GM19324 (cell line): Measurements from ENCODE around the gene ABLIM1.

ENCODE experiments used
- ATAC-seq: cut with Tn5 transposase; IDR thresholded peaks from one replicate; pipeline ENCODE4 v1.9.1; 2021; ENCODE audit warnings: mild to moderate bottlenecking, moderate library complexity; ENCODE audit not compliant: unreplicated experiment, low FRiP score

ABLIM1 gene

DNA sequence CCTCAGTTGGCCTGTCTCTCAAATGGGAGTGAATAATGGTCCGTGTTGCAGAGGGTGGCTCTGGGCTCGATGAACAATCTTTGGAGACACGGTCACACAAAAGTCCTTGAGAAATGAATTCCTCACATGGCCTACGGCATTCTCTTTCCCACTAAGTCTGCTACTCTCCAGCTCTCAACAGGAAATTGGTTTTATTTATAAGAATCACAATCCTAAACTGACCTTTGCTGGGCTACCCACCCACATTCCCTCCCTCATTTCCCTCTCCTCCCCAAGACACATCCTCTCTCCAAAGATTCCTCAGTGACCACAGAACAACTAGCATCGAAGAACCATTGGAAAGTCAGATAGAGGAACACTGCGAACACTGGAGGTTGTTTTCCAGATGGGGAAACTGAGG, 258.5 kb downstream of the ABLIM1 start:
- ATAC-seq, result no peak

DNA sequence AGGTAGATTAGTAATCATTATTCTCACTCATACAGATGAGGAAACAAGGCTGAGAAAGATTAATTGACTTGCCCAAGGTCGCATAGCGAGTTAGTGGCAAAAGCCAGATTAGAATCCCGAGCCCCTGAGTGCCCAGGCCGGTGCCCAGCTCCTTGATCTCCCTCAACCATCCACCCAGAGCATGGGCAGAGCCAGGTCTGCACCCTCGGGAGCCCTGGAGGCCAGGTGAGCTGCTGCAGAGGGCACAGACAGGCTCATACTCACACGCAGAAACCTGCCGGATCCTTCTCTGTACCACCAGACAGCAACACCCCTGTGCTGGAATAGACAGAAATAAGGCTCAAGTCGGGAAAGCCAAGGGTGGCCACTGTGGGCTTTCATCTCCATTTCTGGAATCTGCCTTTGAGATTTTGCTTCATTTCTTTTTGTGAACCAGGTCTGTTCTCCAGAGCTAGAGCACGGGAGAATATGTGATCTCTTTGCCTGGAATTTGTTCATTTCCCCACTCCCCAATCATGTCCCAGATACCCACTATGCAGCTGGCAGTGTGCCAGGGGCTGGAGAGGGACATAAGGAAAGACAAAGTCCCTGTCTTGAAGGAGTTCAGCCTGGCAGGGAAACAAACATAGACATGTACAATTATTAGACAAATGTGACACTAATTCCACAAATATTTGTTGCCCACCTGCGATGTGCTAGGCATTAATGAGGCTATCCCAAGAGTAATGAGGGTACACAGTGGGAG, 259.3 kb downstream of the ABLIM1 start:
- ATAC-seq, result no peak

DNA sequence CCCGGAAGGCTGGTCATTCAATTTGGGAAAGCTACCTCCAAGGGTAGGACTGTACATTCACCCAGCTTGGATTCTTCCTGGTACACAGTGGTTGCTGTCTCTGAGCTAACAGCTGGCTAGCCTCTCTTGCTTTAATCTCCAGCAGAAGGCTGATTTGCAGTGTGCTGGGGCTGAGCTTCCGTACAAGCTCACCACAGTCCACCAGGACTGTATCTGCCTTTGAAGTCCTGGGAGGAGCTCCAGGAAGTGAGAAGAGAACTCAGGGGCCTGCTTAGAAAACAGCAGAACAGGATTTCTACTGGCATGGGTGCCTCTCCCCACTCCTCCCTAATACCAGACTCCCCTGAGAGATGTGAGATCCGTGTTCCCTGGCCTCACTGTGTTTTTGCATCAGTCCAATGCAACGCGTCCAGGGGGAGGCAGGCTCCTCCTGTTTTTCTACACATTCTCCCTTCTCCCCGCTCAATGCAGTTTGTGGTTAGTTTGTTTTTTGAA, 260.4 kb downstream of the ABLIM1 start:
- ATAC-seq, result no peak

DNA sequence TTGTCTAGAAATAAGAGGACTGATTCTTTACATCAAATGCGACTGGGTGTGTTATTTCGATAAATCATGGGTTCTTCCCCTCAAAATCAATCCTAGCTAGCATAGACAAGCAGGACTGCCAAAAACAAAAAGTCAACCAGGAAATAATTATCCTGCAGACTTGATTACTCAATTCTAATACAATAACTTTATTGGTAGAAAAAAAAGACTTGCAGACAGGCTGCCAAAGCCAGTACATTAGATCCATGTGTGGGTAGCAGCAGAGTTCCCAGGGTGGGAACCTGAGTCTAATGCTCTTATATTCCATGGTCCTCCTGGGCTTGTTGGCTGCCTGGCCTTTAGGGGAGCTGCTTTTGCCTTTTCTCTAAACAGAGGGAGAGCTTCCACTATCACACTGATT, 261.6 kb downstream of the ABLIM1 start:
- ATAC-seq, result no peak

DNA sequence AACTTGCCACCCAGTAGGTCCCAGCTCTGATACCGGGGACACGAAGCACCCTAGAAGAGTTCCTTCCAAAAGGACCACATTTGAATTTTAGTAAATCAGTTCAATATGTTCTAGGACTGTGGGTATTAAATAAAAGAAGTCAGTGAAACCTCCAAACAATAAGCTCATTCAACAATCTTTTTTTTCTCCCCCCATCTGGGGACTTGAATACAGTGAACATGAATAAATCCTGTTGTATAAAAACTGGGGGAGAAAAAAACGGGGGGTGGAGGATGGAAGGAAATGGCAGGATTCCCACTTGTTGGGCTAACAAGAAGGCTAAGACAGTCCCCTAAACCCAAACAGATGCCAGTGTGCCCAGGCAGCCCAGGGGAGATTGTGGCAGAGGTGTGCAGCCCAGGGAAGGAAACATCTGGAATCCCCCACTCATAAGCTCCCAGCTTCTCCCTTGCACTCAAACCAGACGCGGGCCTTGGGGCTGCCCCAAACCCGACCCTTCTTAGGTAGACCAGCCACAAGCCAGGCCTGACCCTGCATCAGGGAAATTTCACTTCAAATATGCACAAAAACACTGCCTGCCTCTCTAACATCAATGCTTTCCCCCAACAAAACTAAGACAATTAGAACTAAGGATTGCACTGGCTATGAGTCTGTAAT, 262.6 kb downstream of the ABLIM1 start:
- no peak for ATAC-seq

DNA sequence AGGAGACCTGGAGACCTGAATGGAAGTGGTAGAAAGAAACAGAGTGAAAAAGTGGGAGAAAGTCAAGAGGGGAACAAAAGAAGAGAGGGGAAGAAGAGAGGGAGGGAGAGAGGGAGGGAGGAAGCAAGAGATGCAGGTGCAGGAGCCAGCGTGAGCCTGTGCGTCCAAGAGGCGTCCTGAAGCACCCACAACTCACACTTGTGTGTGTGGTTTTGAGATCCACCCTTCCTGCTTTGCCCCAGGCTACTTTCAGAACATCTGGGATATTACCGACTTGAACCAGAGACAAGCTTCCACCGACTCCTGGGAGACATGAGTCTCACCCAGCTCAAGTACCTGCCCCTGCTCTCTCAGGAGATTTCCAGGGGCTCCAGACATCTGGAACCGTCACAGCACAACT, 263.5 kb downstream of the ABLIM1 start:
- ATAC-seq, result no peak

DNA sequence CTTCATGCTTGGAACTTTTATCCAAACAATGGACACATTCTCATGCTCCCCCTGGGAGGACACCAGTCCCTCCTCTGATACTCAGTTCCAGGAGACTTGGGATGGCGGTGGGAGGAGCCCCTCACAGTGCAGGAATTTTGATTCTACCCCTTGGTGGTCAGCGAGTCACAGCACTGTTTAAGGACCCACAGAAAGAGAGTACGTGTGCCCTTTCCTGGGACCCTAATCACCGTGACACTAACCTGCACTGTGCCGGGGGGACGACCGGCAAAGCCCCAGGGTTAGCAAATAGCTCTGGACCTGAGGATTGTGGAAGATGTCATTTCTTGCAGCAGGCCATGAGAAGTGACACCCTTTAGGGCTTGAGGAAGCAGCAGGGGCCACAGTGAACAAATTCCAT, 264.2 kb downstream of the ABLIM1 start:
- no peak for ATAC-seq

DNA sequence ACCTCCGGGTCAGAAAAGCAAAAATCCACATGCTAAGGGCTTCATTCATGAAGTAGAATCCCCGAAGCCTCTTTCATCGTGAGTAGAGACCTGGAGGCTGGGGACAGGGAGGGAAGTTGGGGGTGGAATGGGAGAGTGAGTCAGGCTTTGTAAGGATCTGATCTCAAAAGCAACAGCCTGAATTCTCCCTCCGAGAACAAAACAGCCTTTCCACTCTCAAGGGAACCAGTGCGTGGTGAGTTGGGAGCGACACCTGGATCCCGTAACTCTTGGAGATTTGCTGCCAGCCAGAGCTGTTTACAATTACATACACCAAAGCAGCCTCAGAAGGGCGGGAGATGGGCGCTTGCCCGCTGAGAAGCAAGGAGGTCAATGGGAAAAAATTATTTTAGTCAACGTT, 264.6 kb downstream of the ABLIM1 start:
- no peak for ATAC-seq

DNA sequence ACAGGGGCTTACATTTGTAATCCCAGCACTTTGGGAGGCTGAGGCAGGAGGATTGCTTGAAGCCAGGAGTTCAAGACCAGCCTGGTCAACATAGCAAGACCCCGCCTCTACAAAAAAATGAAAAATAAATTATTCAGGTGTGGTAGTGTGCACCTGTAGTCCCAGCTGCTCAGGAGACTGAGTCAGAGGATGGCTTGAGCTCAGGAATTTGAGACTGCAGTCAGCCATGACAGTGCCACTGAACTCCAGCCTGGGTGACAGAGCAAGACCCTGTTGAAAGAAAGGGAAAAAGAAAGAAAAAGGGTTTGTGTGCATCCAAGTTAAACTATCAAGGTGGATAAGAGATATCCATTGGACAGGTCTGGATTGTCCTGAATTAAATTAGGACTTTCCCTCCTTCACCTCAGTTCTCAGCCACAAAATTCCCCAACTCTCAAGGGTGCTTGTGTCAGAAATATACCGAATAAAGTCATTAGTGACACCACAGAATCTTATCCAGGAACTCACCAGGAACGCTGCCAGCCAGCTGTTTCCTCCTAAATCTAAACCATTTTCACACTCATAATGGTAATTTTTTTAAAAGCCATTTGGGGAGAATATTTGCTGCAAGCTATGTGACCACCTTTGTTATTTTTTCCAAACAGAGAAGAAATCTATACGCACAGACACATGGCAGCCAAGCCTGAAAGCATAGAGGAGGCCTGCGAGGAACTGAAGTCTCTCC, 265.8 kb downstream of the ABLIM1 start:
- no peak for ATAC-seq

DNA sequence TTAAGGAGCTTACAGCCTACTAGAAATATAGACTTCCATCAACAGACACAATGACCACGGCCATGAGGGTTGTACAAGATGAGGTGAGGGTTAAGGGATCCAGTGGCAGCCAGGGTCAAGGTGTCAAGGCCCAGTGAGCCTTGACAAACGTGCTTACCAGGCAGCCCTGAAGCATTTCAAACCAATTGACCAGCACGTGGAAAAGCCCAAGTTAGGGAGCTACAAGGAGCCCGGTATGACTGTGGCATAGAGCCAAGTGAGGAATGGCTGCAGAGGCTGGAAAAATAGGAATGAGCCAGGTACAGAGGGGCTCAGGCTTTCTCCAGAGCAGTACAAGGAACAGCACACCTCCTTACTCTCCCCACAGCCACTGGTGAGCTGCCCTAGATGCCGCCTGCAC, 266.5 kb downstream of the ABLIM1 start:
- ATAC-seq, result no peak

DNA sequence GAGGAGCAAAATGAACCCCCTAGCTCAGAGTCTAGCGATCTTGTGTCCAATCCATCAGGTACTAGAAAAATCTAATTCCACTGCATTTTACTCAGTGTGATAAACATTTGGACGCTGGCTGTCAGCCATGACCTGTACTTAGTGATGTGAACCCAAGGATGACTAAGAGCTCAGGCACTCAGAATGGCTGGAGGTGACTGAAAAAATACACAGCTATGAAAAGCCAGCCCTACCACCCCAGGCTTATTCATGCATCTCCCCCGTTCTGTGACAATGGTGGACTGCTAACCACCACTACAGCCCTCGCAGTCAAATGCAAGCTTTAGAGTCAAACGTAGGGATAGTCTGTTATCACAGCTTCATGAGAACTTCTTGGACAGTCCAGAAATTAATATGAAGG, 268.6 kb downstream of the ABLIM1 start:
- ATAC-seq, result no peak

DNA sequence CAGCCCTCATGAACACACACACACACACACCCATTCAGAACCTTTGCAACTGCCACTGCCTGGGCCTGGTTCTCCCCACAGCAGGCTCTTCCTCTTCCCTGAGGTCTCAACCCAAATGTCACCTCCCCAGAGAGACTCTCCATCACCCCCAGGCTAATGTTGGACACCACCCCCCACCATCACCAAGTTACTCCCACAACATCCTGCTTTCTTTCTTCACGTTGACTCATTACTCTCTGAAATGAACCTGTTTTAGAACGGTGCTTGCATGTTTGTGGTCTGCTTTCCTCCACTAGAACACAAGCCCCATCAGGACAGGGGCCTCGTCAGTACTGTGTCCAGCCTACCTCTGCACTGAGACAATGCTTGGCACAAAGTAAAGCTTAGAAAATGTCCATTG, 269.8 kb downstream of the ABLIM1 start:
- no peak for ATAC-seq

DNA sequence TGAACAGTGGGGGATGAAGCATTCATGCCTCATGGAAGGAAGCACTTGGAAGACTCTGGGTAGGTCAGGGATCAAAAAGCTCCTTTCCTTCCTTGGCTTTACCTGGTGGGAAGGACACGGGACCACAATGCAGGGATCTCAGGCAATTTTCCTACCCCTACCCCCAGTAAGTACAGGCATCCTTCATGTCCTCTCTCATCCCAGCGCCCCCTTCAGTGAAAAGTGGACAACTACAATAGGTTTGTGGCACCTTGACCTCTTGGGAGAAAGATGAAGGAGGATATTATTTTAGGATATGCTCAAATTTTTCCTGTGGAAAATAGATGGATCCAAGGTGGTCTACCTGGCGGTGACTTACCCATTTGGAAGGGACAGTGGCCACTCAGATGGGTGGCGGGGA, 270.3 kb downstream of the ABLIM1 start:
- ATAC-seq, result no peak

DNA sequence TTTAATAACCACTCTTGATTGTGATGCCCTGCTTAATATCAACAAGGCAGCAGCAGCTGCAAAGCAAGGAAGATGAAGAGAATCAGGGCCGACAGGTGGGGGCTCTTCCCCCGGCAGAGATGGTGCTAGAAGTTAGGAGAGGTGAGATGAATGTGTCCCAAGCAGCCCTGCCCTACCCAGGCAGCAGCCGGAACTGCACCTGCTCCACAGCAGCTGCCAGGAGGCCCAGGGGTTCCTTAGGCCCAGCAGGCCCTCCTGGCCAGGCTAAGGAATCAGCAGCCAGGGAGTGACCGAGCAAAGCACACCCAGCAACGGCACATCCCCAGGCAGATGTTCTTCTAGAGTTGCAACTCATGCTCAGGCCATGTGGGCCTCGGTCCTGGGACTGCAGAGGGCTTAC, 271.6 kb downstream of the ABLIM1 start:
- no peak for ATAC-seq

DNA sequence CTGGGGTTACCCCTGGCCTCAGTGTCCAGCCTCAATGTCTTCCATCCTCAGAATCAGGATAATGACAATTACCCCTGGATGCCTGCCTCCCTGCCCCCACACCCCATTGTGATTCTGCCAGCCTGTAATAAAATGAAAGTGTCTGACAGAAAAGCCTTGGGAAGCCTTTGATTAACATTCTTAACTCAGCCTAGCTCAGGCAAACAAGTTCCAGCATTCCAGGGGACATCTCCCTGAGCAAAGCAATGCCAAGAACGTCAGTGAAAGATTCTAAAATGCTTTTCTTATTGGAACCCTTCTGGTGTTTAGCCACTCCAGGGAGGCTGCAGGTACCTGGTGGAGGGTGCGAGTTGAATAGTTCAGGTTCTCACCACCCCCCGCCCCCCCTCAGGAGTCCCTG, 272.5 kb downstream of the ABLIM1 start:
- no peak for ATAC-seq

DNA sequence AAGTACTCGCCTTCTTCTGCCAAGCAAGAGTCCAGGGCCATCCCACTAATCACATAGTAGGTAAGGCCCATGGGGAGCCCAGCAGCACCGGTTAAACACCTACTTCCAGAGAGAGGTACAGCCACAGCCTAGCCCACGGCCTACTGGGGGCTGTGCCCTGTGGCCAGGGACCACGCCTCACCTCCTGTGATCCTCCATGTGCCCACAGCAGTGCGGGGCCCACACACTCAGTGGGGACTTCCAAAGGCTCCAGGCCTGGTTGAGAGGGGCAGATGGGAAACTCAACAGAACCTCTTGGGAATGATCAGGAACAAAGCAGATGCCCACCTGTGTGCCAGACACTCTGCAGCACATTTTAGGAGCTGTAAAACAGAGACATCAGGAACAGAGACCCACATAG, 273.5 kb downstream of the ABLIM1 start:
- no peak for ATAC-seq

DNA sequence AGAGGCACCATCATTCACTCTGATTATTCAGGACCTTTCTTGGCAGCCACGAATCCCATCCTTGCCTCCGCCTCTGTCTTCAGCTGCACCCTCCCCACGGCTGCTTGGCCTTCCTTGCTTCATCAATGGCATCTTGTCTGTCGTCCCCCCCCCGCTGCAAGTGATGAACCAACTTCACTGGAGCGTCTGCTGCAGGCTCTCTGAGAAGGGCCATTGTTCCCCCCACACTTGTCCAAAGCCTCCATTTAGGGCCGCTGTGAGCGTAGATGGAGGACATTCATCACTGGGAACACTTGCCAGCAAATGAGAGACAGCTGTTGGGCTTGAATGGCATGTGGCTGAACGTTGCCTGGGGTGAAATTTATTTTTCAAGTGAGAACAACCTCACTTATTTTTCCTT, 273.9 kb downstream of the ABLIM1 start:
- ATAC-seq, result no peak
